ENCODE measurements around the gene MLST8.

- no peak for TF ChIP-seq SIN3A (conservative IDR thresholded peaks at IDR 0.05 in 1 of 2, IDR thresholded peaks at IDR 0.05 in 1 of 2; ENCODE audit: low read depth in 1 of 2, low read length in 2 of 2)
- no peak for TF ChIP-seq SAP30 (IDR thresholded peaks at IDR 0.05; ENCODE audit: insufficient read depth, insufficient replicate concordance, low read length)
- no peak for TF ChIP-seq SIRT6 (IDR thresholded peaks at IDR 0.05; ENCODE audit: low read length)
- TF ChIP-seq MAX (IDR thresholded peaks at IDR 0.05), result no peak
- TF ChIP-seq HDAC2 (IDR thresholded peaks at IDR 0.05; ENCODE audit: borderline replicate concordance in 1 of 2, low read depth in 2 of 2, low read length in 2 of 2), result no peak
- no peak for TF ChIP-seq SP1 (IDR thresholded peaks at IDR 0.05; ENCODE audit: low read depth, low read length)
- TF ChIP-seq POLR2AphosphoS5 (IDR thresholded peaks at IDR 0.05; ENCODE audit: low read depth, low read length), result 0 out of 2 replicates have a peak, but pooled peaks have one; percentile 6
- no peak for TF ChIP-seq POLR2A (IDR thresholded peaks at IDR 0.05; ENCODE audit: control extremely low read depth in 1 of 2, low read depth in 2 of 2, low read length in 2 of 2)
- no peak for TF ChIP-seq TAF7 (optimal IDR thresholded peaks at IDR 0.05; ENCODE audit: borderline replicate concordance, low read depth, low read length)
- no peak for TF ChIP-seq CTBP2 (IDR thresholded peaks at IDR 0.05; ENCODE audit: borderline replicate concordance, insufficient read depth, insufficient read length, low read length)
These were observed 30.7 kb upstream of the MLST8 start for GRCh38 chr16:2174396-2175131.

All from H1 (cell line).